CD4-positive, alpha-beta T cell (primary cell): ENCODE results near the gene EDAR. TPM values are rescaled to one million over a fixed set of nuclear protein-coding genes. Genes with fewer than 3 reads are reported as not detected.

Experiments
- ATAC-seq: fragments of 200-7000 bp; cut with Tn5 transposase; one replicate; pipeline ENCODE4 v1.10.0; 2022; ENCODE audit warnings: mild to moderate bottlenecking; ENCODE audit not compliant: poor library complexity
- CTCF ChIA-PET: fragments of 350-600 bp; sonication (Branson Sonifier 250); formaldehyde crosslinking; loops from one replicate; lab custom pipeline; 2021; ENCODE audit warnings: antibody characterized with exemption, inconsistent platforms; lab: Charles Lee
- POLR2A ChIA-PET: fragments of 350-600 bp; sonication (Branson Sonifier 250); formaldehyde crosslinking; loops from one replicate; lab custom pipeline; 2021; ENCODE audit warnings: antibody characterized with exemption, inconsistent platforms; lab: Charles Lee
- DNase-seq, 14 experiments: peaks; one replicate each; pipeline ENCODE4 v3.0.0-alpha.2; 2013 to 2020; ENCODE audit warnings: mixed read lengths in 2 of 14
- H3K27ac ChIP-seq, 2 donors: one replicate each; pipeline versions ENCODE4 v1.5.1 to v1.7.0; 2013; ENCODE audit warnings: low read length in 2 of 2, low read depth in 1 of 2, mild to moderate bottlenecking in 1 of 2
- H3K27me3 ChIP-seq, 2 experiments: 1 replicate in 1 of 2; 2 replicates in 1 of 2; pipeline versions ENCODE4 v1.6.1 to v1.7.0; 2013; ENCODE audit warnings: low read length in 2 of 2, control low read depth in 1 of 2, mild to moderate bottlenecking in 1 of 2, moderate library complexity in 1 of 2; ENCODE audit not compliant: insufficient read depth in 2 of 2, control insufficient read depth in 1 of 2
- H3K36me3 ChIP-seq: one replicate; pipeline ENCODE4 v1.6.1; 2013; ENCODE audit warnings: low read length, control low read depth; ENCODE audit not compliant: insufficient read depth
- H3K4me1 ChIP-seq: one replicate; pipeline ENCODE4 v1.6.1; 2013; ENCODE audit warnings: low read length, control low read depth; ENCODE audit not compliant: insufficient read depth
- H3K4me3 ChIP-seq: one replicate; pipeline ENCODE4 v1.5.1; 2013; ENCODE audit warnings: mild to moderate bottlenecking, low read length, moderate library complexity
- H3K9me3 ChIP-seq, 2 experiments: 1 replicate in 1 of 2; 2 replicates in 1 of 2; pipeline versions ENCODE4 v1.6.1 to v1.7.0; 2013; ENCODE audit warnings: low read length in 2 of 2, mild to moderate bottlenecking in 2 of 2, control low read depth in 1 of 2, moderate library complexity in 1 of 2; ENCODE audit not compliant: control insufficient read depth in 1 of 2, insufficient read depth in 1 of 2
- H3K27ac Mint-ChIP-seq: one replicate; pipeline ENCODE4 v1.8.0; 2020; ENCODE audit warnings: mixed read lengths
- H3K27me3 Mint-ChIP-seq: one replicate; pipeline ENCODE4 v1.8.0; 2021; ENCODE audit warnings: mixed read lengths
- H3K36me3 Mint-ChIP-seq: one replicate; pipeline ENCODE4 v1.8.0; 2021; ENCODE audit warnings: low read depth, mixed read lengths
- H3K4me1 Mint-ChIP-seq: one replicate; pipeline ENCODE4 v1.8.0; 2021; ENCODE audit warnings: low read depth, mixed read lengths
- H3K4me3 Mint-ChIP-seq: one replicate; pipeline ENCODE4 v1.8.0; 2020; ENCODE audit warnings: mild to moderate bottlenecking, mixed read lengths
- H3K9me3 Mint-ChIP-seq: one replicate; pipeline ENCODE4 v1.8.0; 2020; ENCODE audit warnings: mixed read lengths
- intact Hi-C, 2 experiments: fragments of 100-400 bp; cut with DNase I in 1 of 2; cut with micrococcal nuclease in 1 of 2; formaldehyde crosslinking; loops; one replicate each; pipeline versions ENCODE4 v1.15.1 to v1.9.0; 2023 to 2025; cut with DNase I, micrococcal nuclease
- total RNA-seq, 174 experiments: library from RNA in 2 of 174; stranded (reverse) in 2 of 174; gene quantifications; one replicate each; pipeline ENCODE4 v1.2.3 and lab custom pipeline; 2021 to 2026
- TF ChIP-seq, protein P1 (sequence below): fragments of 200-600 bp; IDR thresholded peaks from one replicate; pipeline ENCODE4 v1.8.0; 2022; ENCODE audit warnings: antibody characterized with exemption, mild to moderate bottlenecking

Gene EDAR
- total RNA-seq, 2 experiments from 2014 or later, result 9.4 to 10.3 TPM

GRCh38 chr2:108904680-108905079 is 84.3 kb downstream of the EDAR start:
- intact Hi-C loops, result no loop called here
- ChIA-PET CTCF (no interaction called here), POLR2A (no interaction called here)
- no peak overlapping the region for H3K4me3 Mint-ChIP-seq
- H3K9me3 Mint-ChIP-seq, result peaks cover 2% of the 10 kb centered on the region
- H3K4me3 ChIP-seq, result no peak overlapping the region
- H3K4me1 ChIP-seq, result no peaks in the 10 kb centered on the region
- no peaks in the 10 kb centered on the region for H3K27me3 ChIP-seq
- no peak overlapping the region for H3K27ac ChIP-seq
- H3K36me3 Mint-ChIP-seq, result peaks cover 96% of the 10 kb centered on the region
- peaks cover 12% of the 10 kb centered on the region for H3K36me3 ChIP-seq
- ATAC-seq (no peak), DNase-seq (no peak)
- peaks cover 0 to 5% of the 10 kb centered on the region in 2 experiments for H3K9me3 ChIP-seq
- no peaks in the 10 kb centered on the region for H3K4me1 Mint-ChIP-seq
- no peaks in the 10 kb centered on the region for H3K27me3 Mint-ChIP-seq
- H3K27ac Mint-ChIP-seq, result peak overlapping the region; percentile 22
- TF ChIP-seq, protein P1, sequence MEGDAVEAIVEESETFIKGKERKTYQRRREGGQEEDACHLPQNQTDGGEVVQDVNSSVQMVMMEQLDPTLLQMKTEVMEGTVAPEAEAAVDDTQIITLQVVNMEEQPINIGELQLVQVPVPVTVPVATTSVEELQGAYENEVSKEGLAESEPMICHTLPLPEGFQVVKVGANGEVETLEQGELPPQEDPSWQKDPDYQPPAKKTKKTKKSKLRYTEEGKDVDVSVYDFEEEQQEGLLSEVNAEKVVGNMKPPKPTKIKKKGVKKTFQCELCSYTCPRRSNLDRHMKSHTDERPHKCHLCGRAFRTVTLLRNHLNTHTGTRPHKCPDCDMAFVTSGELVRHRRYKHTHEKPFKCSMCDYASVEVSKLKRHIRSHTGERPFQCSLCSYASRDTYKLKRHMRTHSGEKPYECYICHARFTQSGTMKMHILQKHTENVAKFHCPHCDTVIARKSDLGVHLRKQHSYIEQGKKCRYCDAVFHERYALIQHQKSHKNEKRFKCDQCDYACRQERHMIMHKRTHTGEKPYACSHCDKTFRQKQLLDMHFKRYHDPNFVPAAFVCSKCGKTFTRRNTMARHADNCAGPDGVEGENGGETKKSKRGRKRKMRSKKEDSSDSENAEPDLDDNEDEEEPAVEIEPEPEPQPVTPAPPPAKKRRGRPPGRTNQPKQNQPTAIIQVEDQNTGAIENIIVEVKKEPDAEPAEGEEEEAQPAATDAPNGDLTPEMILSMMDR, result no peak

- H3K9me3 ChIP-seq, result peaks cover 6 to 11% of the 10 kb centered on the region in 2 experiments
- H3K36me3 ChIP-seq, result peaks cover 16% of the 10 kb centered on the region
- no peak overlapping the region for H3K4me3 ChIP-seq
- ChIA-PET POLR2A (no interaction called here), CTCF (no interaction called here)
- Mint-ChIP-seq H3K27ac (no peak overlapping the region), H3K36me3 (peaks cover 99% of the 10 kb centered on the region), H3K9me3 (peaks cover 10% of the 10 kb centered on the region), H3K4me3 (no peak overlapping the region), H3K27me3 (no peaks in the 10 kb centered on the region), H3K4me1 (no peaks in the 10 kb centered on the region)
- ATAC-seq (no peak), DNase-seq (no peak)
- TF ChIP-seq, protein P1, result no peak
- H3K27ac ChIP-seq, result no peak overlapping the region
- no peaks in the 10 kb centered on the region for H3K27me3 ChIP-seq
- intact Hi-C loops, result no loop called here
- H3K4me1 ChIP-seq, result no peaks in the 10 kb centered on the region
Observed at GRCh38 chr2:108898315-108899082, 90.5 kb downstream of the EDAR start.

- ChIA-PET POLR2A (no interaction called here), CTCF (no interaction called here)
- H3K4me3 Mint-ChIP-seq, result no peak overlapping the region
- Histone ChIP-seq H3K27ac (no peak overlapping the region), H3K4me1 (no peaks in the 10 kb centered on the region), H3K27me3 (no peaks in the 10 kb centered on the region), H3K9me3 (peaks cover 17 to 18% of the 10 kb centered on the region in 2 experiments), H3K4me3 (no peak overlapping the region), H3K36me3 (peaks cover 21% of the 10 kb centered on the region)
- peaks cover 100% of the 10 kb centered on the region for H3K36me3 Mint-ChIP-seq
- no peaks in the 10 kb centered on the region for H3K4me1 Mint-ChIP-seq
- DNase-seq, result no peak
- H3K9me3 Mint-ChIP-seq, result peaks cover 12% of the 10 kb centered on the region
- H3K27me3 Mint-ChIP-seq, result no peaks in the 10 kb centered on the region
- no peak overlapping the region for H3K27ac Mint-ChIP-seq
- no peak for ATAC-seq
- TF ChIP-seq, protein P1, result no peak
- intact Hi-C loops, result no loop called here
Observed at GRCh38 chr2:108896741-108897140, 92.3 kb downstream of the EDAR start.
